LHCN-M2 (cell line): ENCODE data around the gene RYR2. TPM values are rescaled to one million over a fixed set of nuclear protein-coding genes. Genes with fewer than 3 reads are reported as not detected.
"Not testable (repeated sequence)": the region's sequence is repeated elsewhere in the genome, so short reads cannot be mapped to it uniquely, and the experiment has no call there.

Experiments used
- DNase-seq: peaks from one replicate; pipeline ENCODE4 v3.0.0-alpha.2; 2012; ENCODE audit warnings: low read depth
- total RNA-seq: library from RNA; depleted of rRNA; stranded (reverse); fragments of >200 nt; gene quantifications from 2 replicates; pipeline ENCODE4 v1.2.3, GENCODE V29; 2014

Gene RYR2
- total RNA-seq, 1 experiment from 2014 or later: 0.06 TPM

DNA sequence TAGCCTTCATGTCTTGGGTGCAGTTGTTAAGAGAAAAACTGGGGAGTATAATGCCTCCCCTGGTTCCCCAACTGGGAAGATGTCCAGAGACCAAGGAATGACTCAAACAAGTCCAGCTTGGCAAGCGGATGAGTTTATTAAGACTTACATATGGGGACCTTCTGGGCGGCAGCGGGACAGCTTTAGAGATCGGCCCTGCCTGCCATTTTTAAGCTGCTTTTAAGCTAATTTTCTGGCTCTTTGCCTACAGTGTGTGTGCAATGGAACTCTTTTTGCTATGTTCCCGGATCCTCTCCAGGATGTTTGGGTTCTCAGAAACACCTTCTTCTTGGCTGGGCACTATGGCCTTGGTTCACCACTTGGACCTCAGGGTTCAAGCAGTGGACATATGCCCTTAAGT lies 99.5 kb downstream of the RYR2 start:
- DNase-seq: no peak

DNA sequence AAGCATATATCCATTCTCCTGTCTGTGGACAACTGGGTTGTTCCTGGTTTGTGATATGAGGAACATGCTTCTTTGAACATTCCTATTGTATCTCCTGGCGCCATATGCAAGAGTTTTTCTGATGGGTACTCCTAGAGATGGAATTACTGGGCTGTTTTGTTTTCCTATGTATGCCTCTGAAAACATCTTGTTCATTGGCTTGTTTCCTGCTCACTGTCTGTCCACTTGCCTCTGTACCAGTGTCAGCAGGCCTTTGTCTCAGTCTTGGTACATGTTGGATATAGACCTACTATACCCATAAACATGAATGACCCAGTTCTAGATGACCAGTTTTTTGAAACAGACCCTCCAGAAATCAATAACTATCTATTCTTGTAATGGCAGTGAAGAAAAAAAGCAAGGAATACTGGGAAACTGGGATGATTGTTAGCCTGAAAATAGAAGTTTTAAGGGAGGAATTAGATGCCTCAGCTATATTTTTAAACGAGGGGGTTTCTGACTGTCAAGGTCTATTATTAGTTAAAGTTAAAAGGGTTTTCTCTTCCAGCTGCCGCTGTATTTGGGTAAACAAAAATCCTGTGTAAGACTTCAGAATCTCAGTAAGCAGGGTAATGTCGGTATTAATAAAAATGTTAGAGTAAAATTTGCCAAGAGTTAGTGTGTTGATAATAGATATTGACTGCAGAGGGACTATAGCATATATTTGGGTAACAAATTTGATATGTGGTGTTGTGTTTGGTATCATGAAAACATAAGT lies 103.6 kb downstream of the RYR2 start:
- no peak for DNase-seq

DNA sequence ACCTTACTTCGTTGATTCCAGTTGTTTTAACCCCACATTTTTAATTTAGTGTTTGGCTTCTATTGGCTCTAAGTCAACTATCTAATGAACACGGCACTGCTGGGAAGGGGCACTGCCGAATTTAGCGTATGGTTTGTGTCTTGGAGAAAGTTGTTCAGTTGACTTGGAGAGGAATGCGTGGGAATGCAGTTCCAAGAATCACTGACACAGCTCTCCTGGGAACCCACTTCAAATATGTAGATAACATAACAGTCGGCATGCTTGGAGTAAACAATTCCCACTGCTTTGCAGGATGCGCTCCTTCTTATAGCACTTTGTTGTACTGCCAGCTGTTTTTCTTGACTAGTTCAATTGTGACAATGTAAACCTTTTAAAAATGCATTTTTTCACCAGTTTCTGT lies 104.3 kb downstream of the RYR2 start:
- DNase-seq: no peak

DNA sequence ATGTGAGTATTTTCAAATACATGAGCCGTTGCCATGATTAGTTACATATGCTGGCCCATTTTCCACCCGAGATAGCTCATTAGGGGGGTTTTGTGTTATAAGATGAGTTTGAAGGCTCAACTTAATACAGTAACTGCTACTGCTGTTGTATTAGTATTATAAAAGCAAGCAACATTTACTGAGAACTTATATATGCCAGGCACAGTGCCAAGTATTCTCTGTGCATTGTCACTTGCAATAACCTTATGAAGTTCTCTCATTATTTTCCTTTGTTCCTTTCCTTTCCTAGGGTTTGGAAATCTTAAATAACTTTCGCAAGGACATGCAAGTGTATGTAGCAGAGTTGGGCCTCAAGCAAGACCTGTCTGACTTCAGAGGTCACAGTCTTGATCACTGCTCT lies 107.9 kb downstream of the RYR2 start:
- DNase-seq: no peak

DNA sequence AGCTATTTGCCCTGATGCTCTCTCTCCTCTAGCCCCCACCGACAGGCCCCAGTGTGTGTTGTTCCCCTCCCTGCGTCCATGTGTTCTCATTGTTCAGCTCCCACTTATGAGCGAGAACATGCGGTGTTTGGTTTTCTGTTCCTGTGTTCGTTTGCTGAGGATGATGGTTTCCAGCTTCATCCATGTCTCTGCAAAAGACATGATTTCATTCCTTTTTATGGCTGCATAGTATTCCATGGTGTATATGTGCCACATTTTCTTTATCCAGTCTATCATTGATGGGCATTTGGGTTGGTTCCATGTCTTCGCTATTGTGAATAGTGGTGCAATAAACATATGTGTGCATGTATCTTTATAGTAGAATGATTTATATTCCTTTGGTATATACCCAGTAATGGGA lies 110.0 kb downstream of the RYR2 start:
- not testable (repeated sequence) for DNase-seq

DNA sequence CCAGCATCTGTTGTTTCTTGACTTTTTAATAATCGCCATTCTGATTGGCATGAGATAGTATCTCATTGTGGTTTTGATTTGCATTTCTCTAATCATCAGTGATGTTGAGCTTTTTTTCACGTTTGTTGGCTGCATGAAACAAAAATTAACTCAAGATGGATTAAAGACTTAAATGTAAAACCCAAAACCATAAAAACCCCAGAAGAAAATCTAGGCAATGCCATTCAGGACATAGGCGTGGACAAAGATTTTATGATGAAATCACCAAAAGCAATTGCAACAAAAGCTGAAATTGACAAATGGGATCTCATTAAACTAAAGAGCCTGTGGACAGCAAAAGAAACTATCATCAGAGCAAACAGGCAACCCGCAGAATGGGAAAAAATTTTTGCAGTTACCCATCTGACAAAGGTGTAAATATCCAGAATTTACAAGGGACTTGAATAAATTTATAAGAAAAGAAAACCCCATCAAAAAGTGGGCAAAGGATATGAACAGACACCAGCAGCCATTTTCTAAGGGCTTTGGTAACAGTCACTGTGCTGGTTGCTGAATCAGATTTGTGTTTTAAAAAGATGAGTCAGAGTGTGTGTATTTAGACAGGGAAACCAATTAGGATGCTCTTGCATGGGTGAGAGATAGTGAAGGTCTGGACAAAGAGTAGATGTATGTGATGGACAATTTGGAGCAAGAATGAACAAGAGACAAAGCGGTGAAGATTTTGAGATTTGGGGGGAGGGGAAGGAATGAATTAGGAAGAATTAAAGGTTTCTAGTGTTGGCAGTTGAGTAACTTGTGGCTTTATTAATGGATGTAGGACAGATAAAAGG lies 110.7 kb downstream of the RYR2 start:
- DNase-seq: no peak

DNA sequence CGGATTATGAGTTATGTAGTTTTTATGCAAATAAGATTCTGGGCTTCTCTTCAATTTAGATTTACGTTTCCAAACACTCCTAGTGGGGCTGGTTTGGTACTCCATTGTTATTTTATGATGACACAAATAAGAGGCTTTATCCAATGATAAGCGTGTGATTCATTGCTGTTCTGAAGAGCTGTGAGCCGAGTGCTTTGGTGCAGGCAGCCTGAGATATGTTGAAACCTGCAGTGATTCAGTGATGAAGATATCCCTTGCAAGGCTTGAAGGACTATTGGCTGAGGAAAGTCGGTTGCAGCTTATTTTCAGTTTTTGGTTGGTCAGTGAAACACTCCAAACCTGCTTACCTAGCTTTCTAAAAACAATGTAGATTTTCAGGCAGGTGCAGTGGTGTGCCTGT lies 112.2 kb downstream of the RYR2 start:
- DNase-seq: no peak

DNA sequence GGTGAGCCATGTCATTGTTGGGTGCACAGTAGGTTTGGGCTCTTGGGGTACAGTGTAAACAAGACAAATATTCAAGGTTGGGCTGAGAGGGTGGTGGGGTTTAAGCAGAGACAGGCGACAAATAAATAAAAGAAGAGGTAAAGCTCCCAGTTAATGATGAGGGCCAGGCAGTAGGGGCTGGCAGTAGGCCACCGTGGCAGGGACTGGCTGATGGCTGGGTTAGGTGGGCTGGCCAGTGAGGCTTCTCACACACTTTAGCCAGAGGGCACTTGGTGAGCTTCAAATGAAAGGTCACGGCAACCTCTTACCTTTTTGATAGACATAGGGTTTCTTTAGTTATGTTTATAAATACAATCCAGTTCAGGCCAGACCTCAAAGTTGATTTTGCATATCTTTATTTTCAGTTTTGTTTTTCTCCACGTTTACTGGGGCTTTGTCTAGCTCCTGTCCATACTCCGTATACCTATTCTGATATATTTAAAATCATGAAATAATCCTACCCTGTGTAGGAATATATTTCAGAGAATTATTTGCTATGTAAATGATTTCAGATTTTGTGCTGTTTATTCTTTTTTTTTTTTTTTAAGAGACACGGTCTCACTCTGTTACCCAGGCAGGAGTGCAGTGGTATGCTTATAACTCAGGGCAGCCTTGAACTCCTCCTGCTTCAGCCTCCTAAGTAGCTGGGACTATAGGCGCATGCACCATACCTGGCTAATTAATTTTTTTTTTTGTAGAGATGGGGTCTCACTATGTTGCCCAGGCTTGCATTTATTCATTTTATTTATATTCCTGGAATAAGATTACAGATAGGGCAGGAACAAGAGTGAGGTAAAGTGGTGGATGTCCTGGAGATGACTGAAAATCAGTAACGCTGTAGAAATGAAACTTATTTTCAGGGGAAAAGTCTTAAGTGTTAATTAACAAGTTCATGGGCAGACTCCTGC lies 122.7 kb downstream of the RYR2 start:
- DNase-seq: no peak

DNA sequence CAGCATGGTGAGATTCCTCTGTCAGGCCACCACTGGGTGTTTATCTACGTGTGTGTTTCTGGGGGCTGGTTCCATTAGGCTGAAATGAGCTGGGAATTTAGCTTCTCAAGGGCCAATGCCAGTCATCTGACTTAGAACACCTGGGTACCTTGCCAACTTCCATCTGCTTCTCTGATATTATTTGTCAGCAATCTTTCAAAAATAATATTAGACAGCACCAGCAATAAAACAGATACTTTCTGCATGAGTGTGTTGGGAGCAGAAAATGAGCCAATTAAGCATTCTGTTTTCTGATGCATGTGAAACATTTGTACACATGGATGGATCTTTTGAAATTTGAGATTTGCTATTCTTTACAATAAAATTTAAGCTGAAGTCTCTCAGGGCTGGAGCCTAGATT lies 124.1 kb downstream of the RYR2 start:
- DNase-seq: no peak

DNA sequence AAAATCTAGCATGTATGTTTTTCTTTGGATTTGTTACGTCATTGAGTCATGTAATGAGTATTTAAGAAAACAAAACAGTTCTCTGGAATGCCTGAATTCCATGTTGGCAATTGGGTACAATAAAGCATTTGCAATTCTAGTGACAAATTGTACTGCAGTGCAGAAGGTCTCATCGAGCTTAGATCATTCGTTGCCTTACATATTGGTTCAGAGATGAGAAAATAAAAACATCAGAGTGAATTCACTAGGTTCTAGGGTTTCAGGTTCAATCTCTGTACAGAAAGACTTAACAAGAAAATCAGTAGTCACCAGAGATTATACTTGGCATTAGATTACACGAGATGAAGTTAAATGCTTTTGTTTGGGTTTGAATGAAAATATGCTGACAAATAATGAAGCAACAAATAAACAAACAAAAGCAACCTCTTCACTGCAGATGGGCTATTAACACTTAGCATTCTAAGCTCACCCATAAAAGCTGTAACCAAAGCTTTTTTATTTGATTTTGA lies 124.7 kb downstream of the RYR2 start:
- no peak for DNase-seq

DNA sequence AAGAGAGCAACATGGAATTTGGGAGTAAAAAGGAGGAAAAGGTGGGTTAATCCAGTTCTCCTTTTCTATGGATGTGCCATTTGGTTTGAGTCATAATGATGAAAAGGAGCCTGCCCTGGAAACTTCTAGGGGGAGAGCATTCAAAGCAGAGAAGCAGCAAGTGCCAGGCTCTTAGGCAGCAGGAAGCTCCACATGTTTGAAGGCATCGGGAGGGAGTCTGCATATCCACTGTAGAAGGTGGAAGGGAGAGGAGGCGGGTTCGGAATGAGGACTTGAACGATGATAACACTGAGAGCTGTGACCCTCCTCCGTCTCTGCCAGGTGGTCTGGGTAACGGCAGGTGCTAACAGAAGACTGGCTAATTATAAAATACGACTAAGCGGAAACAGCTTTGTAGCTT lies 128.2 kb downstream of the RYR2 start:
- no peak for DNase-seq

DNA sequence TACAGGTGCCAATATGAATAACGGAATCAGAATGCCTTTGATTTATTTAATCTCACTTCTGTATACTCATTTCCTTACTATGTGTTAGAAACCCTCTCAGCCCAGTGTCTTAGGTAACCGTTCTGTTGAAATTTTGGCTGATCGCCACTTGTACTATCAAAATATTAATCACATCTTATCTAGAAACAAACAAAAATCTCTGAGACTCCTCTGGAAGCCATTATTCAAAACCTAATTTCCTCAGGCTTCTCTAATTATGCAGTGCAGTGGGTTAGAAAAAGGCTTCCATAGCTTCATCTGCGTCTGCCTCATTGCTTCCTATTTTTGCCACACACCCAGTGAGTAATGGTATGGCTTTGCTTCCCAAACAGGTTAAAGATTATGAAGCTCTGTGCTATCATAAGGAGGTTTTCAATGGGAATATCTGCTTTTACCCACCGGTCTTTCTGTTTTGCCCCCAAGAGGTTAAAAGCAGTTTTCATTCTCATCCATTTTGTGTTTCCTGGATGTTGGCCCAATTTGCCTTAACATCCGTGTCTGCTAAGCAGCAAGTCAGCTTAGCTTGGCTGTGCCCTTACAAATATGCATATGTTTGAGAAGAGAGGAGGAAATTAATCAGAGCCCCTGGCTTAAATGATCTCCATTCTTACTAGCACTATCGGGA lies 129.6 kb downstream of the RYR2 start:
- DNase-seq: no peak

DNA sequence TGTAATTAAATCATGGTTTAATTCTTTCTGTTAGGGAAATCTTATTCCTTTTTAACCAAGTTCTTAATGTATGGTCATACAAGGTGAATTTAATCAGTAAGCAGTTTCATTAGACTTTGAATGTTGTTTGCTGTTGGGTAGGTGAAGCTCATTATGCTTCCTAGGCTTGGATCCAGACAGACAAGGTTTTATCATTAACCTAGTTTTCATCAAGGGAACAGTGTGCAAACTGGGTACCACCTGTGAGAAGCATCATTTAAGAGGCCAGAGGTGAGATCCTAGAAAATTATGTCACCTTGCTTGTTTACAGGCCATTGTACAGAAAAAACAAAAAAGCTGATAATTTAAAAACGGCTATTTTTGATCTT lies 130.1 kb downstream of the RYR2 start:
- no peak for DNase-seq

DNA sequence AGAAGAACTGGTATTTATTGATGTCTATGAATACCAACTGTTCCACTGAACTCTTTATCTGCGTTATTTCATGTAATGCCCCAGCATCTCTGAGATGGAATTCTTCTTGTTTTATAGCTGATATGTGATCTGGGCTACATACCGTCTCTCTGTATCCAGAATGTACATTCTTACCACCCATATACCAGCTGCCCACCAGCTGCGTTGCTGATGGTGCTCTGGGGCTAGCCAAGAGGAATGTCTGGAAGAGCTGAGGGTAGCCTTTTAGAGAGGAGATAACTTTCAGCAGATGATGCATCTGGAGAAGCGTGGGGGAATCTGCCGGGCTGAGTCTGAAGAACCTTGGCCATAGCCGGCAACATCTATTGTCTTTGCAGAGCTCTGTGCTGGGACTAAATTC lies 137.5 kb downstream of the RYR2 start:
- no peak for DNase-seq

DNA sequence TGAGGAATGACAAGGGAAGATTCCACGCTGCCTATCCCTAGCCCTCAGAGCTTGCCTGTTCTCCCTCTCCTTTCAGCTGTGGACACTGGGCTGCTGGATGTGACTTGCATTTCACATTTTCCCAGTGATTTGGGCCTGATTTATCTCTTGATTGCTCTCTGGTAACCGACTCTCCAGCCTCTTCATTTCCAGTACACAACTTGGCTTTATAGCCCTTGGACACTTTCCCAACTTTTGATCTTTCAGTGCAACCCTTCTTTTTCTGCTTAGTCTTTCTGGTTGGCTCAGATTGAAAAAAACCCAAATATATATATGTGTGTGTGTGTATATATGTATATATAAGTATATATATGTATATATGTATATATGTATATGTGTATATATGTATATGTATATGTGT lies 138.3 kb downstream of the RYR2 start:
- no peak for DNase-seq

DNA sequence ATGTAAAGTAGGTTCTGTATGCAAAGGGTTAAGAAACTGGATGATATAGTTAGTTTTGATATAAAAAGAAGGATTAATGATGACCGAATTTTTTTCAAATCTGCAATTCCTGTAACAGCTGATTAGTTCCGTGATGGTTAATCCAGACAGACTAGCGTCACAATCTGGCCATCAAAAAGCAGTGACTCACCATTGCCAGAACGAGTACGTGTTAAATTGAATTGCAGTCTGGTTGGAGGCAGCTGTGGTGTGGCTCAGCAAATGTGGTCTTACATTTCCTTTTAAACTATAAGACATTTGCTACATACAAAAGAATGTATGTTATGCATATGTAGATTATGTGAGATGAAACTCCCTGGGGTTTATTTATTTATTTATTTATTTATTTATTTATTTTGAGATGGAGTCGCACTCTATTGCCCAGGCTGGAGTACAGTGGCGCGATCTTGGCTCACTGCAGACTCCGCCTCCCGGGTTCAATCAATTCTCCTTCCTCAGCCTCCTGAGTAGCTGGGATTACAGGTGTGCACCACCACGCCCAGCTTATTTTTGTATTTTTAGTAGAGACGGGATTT lies 139.8 kb downstream of the RYR2 start:
- peak; percentile 0 for DNase-seq

DNA sequence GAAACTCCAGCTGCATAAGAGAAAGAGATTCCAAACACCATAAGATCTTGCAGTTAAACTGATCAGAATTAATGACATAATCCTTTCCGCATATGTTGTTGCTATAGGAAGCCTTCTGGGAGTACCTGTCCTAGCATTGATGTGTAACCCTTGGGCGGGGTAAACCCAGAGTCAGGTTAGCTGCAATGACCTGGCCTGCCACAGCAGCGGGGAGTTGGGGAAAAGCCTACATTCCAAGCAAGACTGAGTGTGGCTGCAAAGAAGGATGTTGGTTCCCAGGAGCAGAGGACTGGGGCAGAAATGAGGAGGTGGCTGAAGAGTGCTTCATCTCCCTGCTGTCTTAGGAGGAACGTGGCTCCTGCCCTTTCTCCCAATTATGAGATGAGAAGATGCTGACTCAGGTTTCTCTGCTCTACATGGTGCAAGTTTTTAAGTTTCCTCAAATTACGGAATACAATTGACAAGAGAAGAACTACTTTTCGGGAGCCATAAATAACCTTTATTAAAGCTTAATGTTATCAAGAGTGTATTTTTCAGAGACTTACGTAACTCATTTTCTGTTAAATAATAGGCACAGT lies 142.1 kb downstream of the RYR2 start:
- DNase-seq: no peak

DNA sequence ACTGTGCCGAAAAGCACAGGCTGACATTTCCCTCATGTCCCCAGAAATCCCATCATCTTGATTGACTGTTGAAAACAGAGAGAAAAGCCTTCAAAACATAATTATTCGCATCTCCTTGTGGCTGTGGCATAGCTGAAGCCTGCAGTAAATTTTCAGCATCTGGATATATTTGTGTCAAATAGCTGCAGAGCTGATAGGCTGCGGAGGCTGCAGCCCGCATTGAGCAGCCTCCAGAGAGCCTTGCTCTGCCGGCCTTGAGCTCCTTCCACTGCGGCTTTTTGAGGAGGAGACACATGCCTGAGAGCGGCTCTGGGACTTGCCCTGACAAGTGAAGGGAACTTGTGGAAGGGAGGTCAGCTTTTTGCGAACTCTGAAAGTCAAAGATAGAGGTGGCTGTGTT lies 144.7 kb downstream of the RYR2 start:
- DNase-seq: no peak

DNA sequence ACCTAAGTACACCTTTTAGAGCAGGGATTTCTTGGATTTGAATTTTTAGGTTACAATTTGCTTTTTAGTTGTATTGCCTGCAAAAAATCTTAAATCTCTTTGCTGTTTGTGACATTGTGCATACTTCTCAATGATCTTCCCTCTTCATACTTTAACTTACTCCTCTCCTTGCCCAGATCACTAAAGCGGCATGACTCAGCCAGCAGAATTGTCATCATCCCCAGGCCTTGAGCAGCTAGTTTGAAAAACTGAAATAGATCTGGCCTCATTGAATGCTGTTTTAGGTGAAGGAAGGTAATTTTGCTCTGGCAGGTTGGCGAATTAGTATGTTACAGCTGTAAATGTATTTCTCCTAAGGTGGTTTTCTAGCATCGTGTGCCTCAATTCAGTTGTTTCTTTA lies 145.9 kb downstream of the RYR2 start:
- no peak for DNase-seq

DNA sequence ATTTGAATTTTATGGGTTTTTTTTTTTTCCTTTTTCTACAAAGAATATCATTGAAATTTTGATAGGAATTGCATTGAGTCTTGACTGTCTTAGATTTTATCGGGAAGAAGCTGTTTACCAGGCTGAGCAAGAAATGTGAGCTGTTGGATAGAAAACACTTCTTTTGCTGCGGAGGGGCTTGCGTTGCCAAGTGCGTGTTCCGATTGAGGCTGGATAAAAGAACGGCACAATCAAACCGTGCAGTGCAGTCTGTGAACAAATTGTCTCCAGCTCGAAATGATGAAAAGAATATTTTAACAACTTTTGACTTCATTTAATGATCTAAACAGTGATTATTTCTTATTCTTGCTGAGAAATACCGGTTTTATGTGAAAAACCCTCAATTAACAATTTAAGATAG lies 149.4 kb downstream of the RYR2 start:
- no peak for DNase-seq
